Liver (tissue), 9 donors: Measurements from ENCODE around the gene OLFML3. TPM values are rescaled to one million over a fixed set of nuclear protein-coding genes. Genes with fewer than 3 reads are reported as not detected.

Source experiments
- DNase-seq: peaks from one replicate; pipeline ENCODE4 v3.0.0-alpha.2; 2017; ENCODE audit warnings: low spot score
- H3K27ac ChIP-seq, 2 donors: one replicate each; pipeline ENCODE4 v1.7.0; 2013; ENCODE audit warnings: inconsistent platforms in 2 of 2, low read length in 2 of 2, control low read depth in 1 of 2, low read depth in 1 of 2, mild to moderate bottlenecking in 1 of 2
- H3K27me3 ChIP-seq, 4 donors: one replicate each; pipeline versions ENCODE4 v1.6.1 to v1.7.0; 2013; ENCODE audit warnings: low read length in 3 of 4, inconsistent platforms in 1 of 4, mild to moderate bottlenecking in 1 of 4, moderate library complexity in 1 of 4; ENCODE audit not compliant: control insufficient read depth in 4 of 4, insufficient read depth in 4 of 4
- H3K36me3 ChIP-seq, 4 donors: one replicate each; pipeline versions ENCODE4 v1.6.1 to v1.7.0; 2013; ENCODE audit warnings: low read length in 3 of 4, mild to moderate bottlenecking in 3 of 4, low read depth in 1 of 4, moderate library complexity in 1 of 4; ENCODE audit not compliant: control insufficient read depth in 4 of 4, insufficient read depth in 3 of 4
- H3K4me1 ChIP-seq, 4 donors: one replicate each; pipeline versions ENCODE4 v1.6.1 to v1.7.0; 2013; ENCODE audit warnings: low read length in 3 of 4, mild to moderate bottlenecking in 3 of 4, moderate library complexity in 1 of 4; ENCODE audit not compliant: control insufficient read depth in 4 of 4, insufficient read depth in 4 of 4
- H3K4me3 ChIP-seq, 3 donors: one replicate each; pipeline versions ENCODE4 v1.6.1 to v1.7.0; 2013; ENCODE audit warnings: low read length in 3 of 3, control low read depth in 1 of 3, low read depth in 1 of 3, mild to moderate bottlenecking in 1 of 3
- H3K9ac ChIP-seq, 2 donors: one replicate each; pipeline ENCODE4 v1.7.0; 2013; ENCODE audit warnings: low read length in 2 of 2, mild to moderate bottlenecking in 2 of 2, moderate library complexity in 2 of 2, control low read depth in 1 of 2, low read depth in 1 of 2
- H3K9me3 ChIP-seq, 4 donors: one replicate each; pipeline versions ENCODE4 v1.6.1 to v1.7.0; 2013; ENCODE audit warnings: low read length in 3 of 4; ENCODE audit not compliant: control insufficient read depth in 4 of 4
- ATF3 ChIP-seq: IDR thresholded peaks from 2 replicates; pipeline ENCODE4 v1.6.1; 2016; ENCODE audit warnings: antibody characterized with exemption
- FOXA1 ChIP-seq: IDR thresholded peaks from 2 replicates; pipeline ENCODE4 v1.6.1; 2016; ENCODE audit warnings: antibody characterized with exemption
- FOXA2 ChIP-seq: IDR thresholded peaks from 2 replicates; pipeline ENCODE4 v1.6.1; 2016; ENCODE audit warnings: antibody characterized with exemption
- GABPA ChIP-seq, 2 donors: IDR thresholded peaks in 1 of 2; conservative IDR thresholded peaks in 1 of 2; 2 replicates each; pipeline ENCODE4 v1.6.1; 2016; ENCODE audit warnings: antibody characterized with exemption in 2 of 2, mild to moderate bottlenecking in 1 of 2, moderate library complexity in 1 of 2
- HNF4A ChIP-seq, 2 donors: conservative IDR thresholded peaks; 2 replicates each; pipeline ENCODE4 v1.6.1; 2016; ENCODE audit warnings: antibody characterized with exemption in 2 of 2, mild to moderate bottlenecking in 2 of 2
- HNF4G ChIP-seq: IDR thresholded peaks from 2 replicates; pipeline ENCODE4 v1.6.1; 2016; ENCODE audit warnings: antibody characterized with exemption
- NR2F2 ChIP-seq: IDR thresholded peaks from 2 replicates; pipeline ENCODE4 v1.6.1; 2016; ENCODE audit warnings: antibody characterized with exemption
- RAD21 ChIP-seq, 2 donors: IDR thresholded peaks; 2 replicates each; pipeline ENCODE4 v1.6.1; 2016; ENCODE audit warnings: antibody characterized with exemption in 2 of 2, mild to moderate bottlenecking in 2 of 2
- RXRA ChIP-seq, 2 donors: IDR thresholded peaks; 2 replicates each; pipeline ENCODE4 v1.6.1; 2017 to 2018; ENCODE audit warnings: antibody characterized with exemption in 2 of 2, mild to moderate bottlenecking in 1 of 2
- TAF1 ChIP-seq: conservative IDR thresholded peaks from 2 replicates; pipeline ENCODE4 v1.6.1; 2016; ENCODE audit warnings: antibody characterized with exemption, mild to moderate bottlenecking
- YY1 ChIP-seq: IDR thresholded peaks from 2 replicates; pipeline ENCODE4 v1.6.1; 2016; ENCODE audit warnings: antibody characterized with exemption, mild to moderate bottlenecking
- WGBS: extraction: QIAGEN DNeasy Blood & Tissue Kit; methylation state at CpG from one replicate; pipeline ENCODE4 v1.1.7; 2013; 5-methylcytosine and 5-hydroxymethylcytosine counted together
- polyA plus RNA-seq, 2 donors: library from polyadenylated mRNA; stranded (reverse) in 1 of 2; unstranded in 1 of 2; fragments of 200-250 nt in 1 of 2; fragments of >200 nt in 1 of 2; fragmentation: Nextera tagmentation in 1 of 2; extraction: Ambion mirVana in 1 of 2; gene quantifications; one replicate each; pipeline versions ENCODE4 v1.2.1 to v1.2.3, GENCODE V29; 2013 to 2015
- total RNA-seq, 2 donors: library from RNA; depleted of rRNA; stranded (reverse); fragments of >200 nt; gene quantifications; one replicate each; pipeline ENCODE4 v1.2.3, GENCODE V29; 2014
- TF ChIP-seq, protein P1 (sequence below): IDR thresholded peaks from 2 replicates; pipeline ENCODE4 v1.6.1; 2016; ENCODE audit warnings: antibody characterized with exemption, mild to moderate bottlenecking
- TF ChIP-seq, protein P2 (sequence below): fragments of 150-350 bp; IDR thresholded peaks from 2 replicates; pipeline ENCODE4 v1.5.1; 2017; ENCODE audit warnings: improper control_type of control experiment, low read depth, low read length; ENCODE audit not compliant: missing input control
- donor health status: healthy.
- donor health status: healthy.
- donor health status: healthy.
- donor health status: healthy.
- donor health status: healthy.

Gene OLFML3
- total and polyA plus RNA-seq, 4 donors: 8.3 to 16.7 (median 12.2) TPM

DNA sequence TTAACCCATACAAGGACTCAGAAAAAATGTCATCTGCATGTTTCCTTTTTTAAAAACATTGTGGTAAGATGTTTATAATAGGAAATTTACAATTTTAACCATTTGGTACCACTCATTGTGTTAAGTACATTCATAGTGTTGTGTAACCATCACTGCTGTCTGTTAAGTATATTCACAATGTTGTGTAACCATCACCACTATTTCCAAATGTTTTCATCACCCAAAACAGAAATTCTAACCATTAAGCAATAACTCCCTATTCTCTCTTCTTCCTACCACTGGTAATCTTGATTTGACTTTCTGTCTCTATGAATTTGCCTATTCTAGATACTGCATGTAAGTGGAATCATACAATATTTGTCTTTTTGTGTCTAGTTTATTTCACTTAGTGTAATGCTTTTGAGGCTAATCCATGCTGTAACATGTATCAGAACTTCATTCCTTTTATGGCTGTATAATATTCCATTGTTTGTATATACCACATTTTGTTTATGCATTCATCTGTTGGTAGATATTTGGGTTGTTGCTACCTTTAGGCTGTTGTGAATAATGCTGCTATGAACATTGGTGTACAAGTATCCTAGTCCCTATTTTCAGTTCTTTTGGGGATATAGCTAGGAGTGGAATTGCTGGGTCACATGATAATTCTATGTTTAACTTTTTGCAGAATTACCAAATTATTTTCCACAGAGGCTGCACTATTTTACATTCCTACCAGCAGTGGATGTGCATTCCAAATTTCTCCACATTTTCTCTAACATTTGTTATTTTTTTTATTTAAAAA lies 36.1 kb upstream of the OLFML3 start:
- Histone ChIP-seq H3K4me3 (no peak overlapping the region), H3K9me3 (no peaks in the 10 kb centered on the region), H3K4me1 (peaks cover 5 to 30% (median 20%) of the 10 kb centered on the region in 4 donors), H3K36me3 (peaks cover 0 to 9% (median 4%) of the 10 kb centered on the region in 4 donors), H3K27me3 (no peaks in the 10 kb centered on the region), H3K9ac (no peak overlapping the region), H3K27ac (no peak overlapping the region)
- TF ChIP-seq HNF4A (conservative IDR thresholded peaks at IDR 0.05) (peak; percentile 6 to 36), RXRA (IDR thresholded peaks at IDR 0.05) (peak in 1 of 2 donors; percentile 41), GABPA (IDR thresholded peaks at IDR 0.05 in 1 of 2, conservative IDR thresholded peaks at IDR 0.05 in 1 of 2) (no peak)
- DNase-seq: no peak

GRCh38 chr1:113945329-113945728 lies 33.9 kb upstream of the OLFML3 start:
- Histone ChIP-seq H3K4me3 (no peak overlapping the region), H3K36me3 (peaks cover 0 to 8% (median 3%) of the 10 kb centered on the region in 4 donors), H3K9ac (no peak overlapping the region), H3K27me3 (no peaks in the 10 kb centered on the region), H3K4me1 (peaks cover 2 to 39% (median 23%) of the 10 kb centered on the region in 4 donors), H3K9me3 (no peaks in the 10 kb centered on the region), H3K27ac (no peak overlapping the region)
- no peak for DNase-seq
- TF ChIP-seq HNF4A (conservative IDR thresholded peaks at IDR 0.05): peak; percentile 38 to 45
- TF ChIP-seq, protein P1, sequence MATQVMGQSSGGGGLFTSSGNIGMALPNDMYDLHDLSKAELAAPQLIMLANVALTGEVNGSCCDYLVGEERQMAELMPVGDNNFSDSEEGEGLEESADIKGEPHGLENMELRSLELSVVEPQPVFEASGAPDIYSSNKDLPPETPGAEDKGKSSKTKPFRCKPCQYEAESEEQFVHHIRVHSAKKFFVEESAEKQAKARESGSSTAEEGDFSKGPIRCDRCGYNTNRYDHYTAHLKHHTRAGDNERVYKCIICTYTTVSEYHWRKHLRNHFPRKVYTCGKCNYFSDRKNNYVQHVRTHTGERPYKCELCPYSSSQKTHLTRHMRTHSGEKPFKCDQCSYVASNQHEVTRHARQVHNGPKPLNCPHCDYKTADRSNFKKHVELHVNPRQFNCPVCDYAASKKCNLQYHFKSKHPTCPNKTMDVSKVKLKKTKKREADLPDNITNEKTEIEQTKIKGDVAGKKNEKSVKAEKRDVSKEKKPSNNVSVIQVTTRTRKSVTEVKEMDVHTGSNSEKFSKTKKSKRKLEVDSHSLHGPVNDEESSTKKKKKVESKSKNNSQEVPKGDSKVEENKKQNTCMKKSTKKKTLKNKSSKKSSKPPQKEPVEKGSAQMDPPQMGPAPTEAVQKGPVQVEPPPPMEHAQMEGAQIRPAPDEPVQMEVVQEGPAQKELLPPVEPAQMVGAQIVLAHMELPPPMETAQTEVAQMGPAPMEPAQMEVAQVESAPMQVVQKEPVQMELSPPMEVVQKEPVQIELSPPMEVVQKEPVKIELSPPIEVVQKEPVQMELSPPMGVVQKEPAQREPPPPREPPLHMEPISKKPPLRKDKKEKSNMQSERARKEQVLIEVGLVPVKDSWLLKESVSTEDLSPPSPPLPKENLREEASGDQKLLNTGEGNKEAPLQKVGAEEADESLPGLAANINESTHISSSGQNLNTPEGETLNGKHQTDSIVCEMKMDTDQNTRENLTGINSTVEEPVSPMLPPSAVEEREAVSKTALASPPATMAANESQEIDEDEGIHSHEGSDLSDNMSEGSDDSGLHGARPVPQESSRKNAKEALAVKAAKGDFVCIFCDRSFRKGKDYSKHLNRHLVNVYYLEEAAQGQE: no peak
- 97% methylated on average over 1 of the region's 1 CpG for WGBS

DNA sequence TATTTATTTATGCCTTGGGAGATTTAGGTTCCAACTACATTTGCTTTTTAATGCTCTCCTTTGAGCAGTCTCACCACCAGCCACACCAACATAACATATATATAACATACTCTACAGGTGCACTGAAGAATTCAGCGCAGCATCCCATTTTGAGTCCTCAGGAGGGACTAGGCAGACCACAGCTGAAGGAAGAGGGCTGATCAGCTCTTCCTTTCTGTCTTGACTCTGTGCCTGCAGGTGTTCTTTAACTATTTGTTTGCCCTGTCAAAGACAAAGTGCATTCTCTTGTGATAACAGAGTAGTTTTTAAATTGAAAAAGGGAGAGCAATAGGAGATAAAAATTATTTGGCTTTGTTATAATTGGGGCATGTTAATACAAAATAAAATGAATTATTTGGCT lies 33.2 kb upstream of the OLFML3 start:
- Histone ChIP-seq H3K4me3 (no peak overlapping the region), H3K9me3 (no peaks in the 10 kb centered on the region), H3K9ac (no peak overlapping the region), H3K4me1 (peaks cover 2 to 31% (median 22%) of the 10 kb centered on the region in 4 donors), H3K27ac (no peak overlapping the region), H3K36me3 (peaks cover 0 to 3% (median under 1%) of the 10 kb centered on the region in 4 donors), H3K27me3 (no peaks in the 10 kb centered on the region)
- TF ChIP-seq FOXA1: no peak
- TF ChIP-seq, protein P1: no peak
- TF ChIP-seq HNF4A (conservative IDR thresholded peaks at IDR 0.05): no peak
- no peak for TF ChIP-seq YY1
- TF ChIP-seq TAF1: no peak
- TF ChIP-seq, protein P2, sequence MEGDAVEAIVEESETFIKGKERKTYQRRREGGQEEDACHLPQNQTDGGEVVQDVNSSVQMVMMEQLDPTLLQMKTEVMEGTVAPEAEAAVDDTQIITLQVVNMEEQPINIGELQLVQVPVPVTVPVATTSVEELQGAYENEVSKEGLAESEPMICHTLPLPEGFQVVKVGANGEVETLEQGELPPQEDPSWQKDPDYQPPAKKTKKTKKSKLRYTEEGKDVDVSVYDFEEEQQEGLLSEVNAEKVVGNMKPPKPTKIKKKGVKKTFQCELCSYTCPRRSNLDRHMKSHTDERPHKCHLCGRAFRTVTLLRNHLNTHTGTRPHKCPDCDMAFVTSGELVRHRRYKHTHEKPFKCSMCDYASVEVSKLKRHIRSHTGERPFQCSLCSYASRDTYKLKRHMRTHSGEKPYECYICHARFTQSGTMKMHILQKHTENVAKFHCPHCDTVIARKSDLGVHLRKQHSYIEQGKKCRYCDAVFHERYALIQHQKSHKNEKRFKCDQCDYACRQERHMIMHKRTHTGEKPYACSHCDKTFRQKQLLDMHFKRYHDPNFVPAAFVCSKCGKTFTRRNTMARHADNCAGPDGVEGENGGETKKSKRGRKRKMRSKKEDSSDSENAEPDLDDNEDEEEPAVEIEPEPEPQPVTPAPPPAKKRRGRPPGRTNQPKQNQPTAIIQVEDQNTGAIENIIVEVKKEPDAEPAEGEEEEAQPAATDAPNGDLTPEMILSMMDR: no peak
- no peak for TF ChIP-seq GABPA (IDR thresholded peaks at IDR 0.05 in 1 of 2, conservative IDR thresholded peaks at IDR 0.05 in 1 of 2)
- no peak for TF ChIP-seq NR2F2
- no peak for TF ChIP-seq RAD21 (IDR thresholded peaks at IDR 0.05)
- TF ChIP-seq ATF3: no peak
- no peak for TF ChIP-seq FOXA2
- no peak for TF ChIP-seq HNF4G
- 77% methylated on average over 1 of the region's 1 CpG for WGBS
- no peak for DNase-seq
